Measurements from ENCODE around the gene CD6.

DNA sequence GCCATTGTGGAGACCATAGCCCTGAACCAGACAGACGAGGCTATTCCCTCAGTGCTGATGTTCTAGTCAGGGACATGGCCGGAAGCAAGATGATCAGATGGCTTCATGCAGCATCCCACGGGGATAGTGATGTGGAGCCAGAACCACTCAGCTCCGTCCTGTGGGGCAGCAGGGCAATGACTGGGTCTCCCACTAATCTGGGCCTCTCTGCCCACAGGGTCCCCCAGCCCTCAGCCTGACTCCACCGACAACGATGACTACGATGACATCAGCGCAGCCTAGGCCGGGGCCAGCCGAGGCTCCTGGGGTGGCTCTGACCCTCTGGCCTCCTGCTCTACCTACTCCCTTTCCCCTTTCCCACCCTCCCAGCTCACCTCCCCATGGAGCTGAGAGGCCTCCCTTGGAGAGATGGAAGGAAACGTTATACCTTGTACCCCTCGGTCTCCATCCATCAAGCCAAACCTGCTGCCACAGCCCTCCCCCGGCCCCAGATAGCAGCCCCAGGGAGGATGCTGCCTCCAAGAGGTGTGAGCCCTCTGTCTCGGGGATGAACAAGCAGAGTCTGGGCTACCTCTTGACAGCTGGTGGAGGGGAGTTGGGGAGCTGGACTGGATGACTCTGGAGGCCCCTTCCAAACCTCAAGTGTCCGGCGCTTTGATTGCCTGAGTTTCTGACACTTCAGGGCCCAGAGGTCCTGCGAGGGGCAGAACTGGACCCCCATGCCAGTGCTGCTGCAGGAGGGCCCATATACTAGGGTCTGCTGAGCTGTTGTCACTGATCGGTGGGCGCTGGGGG is 47.8 kb downstream of the CD6 start:
- TF ChIP-seq, protein P1, sequence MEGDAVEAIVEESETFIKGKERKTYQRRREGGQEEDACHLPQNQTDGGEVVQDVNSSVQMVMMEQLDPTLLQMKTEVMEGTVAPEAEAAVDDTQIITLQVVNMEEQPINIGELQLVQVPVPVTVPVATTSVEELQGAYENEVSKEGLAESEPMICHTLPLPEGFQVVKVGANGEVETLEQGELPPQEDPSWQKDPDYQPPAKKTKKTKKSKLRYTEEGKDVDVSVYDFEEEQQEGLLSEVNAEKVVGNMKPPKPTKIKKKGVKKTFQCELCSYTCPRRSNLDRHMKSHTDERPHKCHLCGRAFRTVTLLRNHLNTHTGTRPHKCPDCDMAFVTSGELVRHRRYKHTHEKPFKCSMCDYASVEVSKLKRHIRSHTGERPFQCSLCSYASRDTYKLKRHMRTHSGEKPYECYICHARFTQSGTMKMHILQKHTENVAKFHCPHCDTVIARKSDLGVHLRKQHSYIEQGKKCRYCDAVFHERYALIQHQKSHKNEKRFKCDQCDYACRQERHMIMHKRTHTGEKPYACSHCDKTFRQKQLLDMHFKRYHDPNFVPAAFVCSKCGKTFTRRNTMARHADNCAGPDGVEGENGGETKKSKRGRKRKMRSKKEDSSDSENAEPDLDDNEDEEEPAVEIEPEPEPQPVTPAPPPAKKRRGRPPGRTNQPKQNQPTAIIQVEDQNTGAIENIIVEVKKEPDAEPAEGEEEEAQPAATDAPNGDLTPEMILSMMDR (IDR thresholded peaks at IDR 0.05), result no peak
- TF ChIP-seq POLR2A (IDR thresholded peaks at IDR 0.05), result no peak

Data from right lobe of liver (tissue), 4 donors.